Femur (tissue), 1 donor: ENCODE results near the gene FNBP1.
"Not testable (repeated sequence)": the region's sequence is repeated elsewhere in the genome, so short reads cannot be mapped to it uniquely, and the experiment has no call there.

Experiments used
- DNase-seq: peaks from one replicate; pipeline ENCODE4 v3.0.0-alpha.2; 2017

The FNBP1 gene

GRCh38 chr9:129946246-129946995, 96.6 kb downstream of the FNBP1 start:
- DNase-seq, result no peak

- no peak for DNase-seq
These were observed 97.7 kb downstream of the FNBP1 start for GRCh38 chr9:129945314-129945713.

- no peak for DNase-seq
These were observed 98.4 kb downstream of the FNBP1 start for GRCh38 chr9:129944506-129945116.

GRCh38 chr9:129939431-129939830, 103.6 kb downstream of the FNBP1 start:
- no peak for DNase-seq

GRCh38 chr9:129938291-129938979, 104.6 kb downstream of the FNBP1 start:
- peak; percentile 29 for DNase-seq

GRCh38 chr9:129937879-129938278, 105.1 kb downstream of the FNBP1 start:
- not testable (repeated sequence) for DNase-seq

GRCh38 chr9:129936222-129936621, 106.8 kb downstream of the FNBP1 start:
- no peak for DNase-seq

GRCh38 chr9:129934780-129935179, 108.2 kb downstream of the FNBP1 start:
- DNase-seq, result no peak

- no peak for DNase-seq
These were observed 108.9 kb downstream of the FNBP1 start for GRCh38 chr9:129934041-129934591.

- DNase-seq, result no peak
These were observed 109.6 kb downstream of the FNBP1 start for GRCh38 chr9:129933185-129934040.

- no peak for DNase-seq
These were observed 110.5 kb downstream of the FNBP1 start for GRCh38 chr9:129932303-129933151.

- DNase-seq, result no peak
These were observed 112.2 kb downstream of the FNBP1 start for GRCh38 chr9:129930743-129931142.

- no peak for DNase-seq
These were observed 113.4 kb downstream of the FNBP1 start for GRCh38 chr9:129929496-129930125.

- DNase-seq, result no peak
These were observed 119.4 kb downstream of the FNBP1 start for GRCh38 chr9:129923589-129923988.

- no peak for DNase-seq
These were observed 121.1 kb downstream of the FNBP1 start for GRCh38 chr9:129921905-129922304.

GRCh38 chr9:129919841-129920240, 123.1 kb downstream of the FNBP1 start:
- DNase-seq, result no peak

- DNase-seq, result no peak
These were observed 123.7 kb downstream of the FNBP1 start for GRCh38 chr9:129919277-129919676.

GRCh38 chr9:129918296-129918950, 124.6 kb downstream of the FNBP1 start:
- DNase-seq, result no peak

- no peak for DNase-seq
These were observed 126.3 kb downstream of the FNBP1 start for GRCh38 chr9:129916707-129917106.

- no peak for DNase-seq
These were observed 128.9 kb downstream of the FNBP1 start for GRCh38 chr9:129914051-129914450.
